CD1c-positive myeloid dendritic cell (primary cell): ENCODE data around the gene ZCCHC24.
A peak's percentile ranks its signal among the peaks of the same experiment; 100 is the strongest.

Experiments
- DNase-seq: peaks from one replicate; pipeline ENCODE4 v3.0.0-alpha.2; 2016; ENCODE audit errors: extremely low spot score

Gene ZCCHC24

GRCh38 chr10:79446758-79447084 is 1.3 kb upstream of the ZCCHC24 start:
- DNase-seq = no peak

- peak; percentile 8 for DNase-seq
Measured at GRCh38 chr10:79445977-79446757, 743 bp upstream of the ZCCHC24 start.

DNA sequence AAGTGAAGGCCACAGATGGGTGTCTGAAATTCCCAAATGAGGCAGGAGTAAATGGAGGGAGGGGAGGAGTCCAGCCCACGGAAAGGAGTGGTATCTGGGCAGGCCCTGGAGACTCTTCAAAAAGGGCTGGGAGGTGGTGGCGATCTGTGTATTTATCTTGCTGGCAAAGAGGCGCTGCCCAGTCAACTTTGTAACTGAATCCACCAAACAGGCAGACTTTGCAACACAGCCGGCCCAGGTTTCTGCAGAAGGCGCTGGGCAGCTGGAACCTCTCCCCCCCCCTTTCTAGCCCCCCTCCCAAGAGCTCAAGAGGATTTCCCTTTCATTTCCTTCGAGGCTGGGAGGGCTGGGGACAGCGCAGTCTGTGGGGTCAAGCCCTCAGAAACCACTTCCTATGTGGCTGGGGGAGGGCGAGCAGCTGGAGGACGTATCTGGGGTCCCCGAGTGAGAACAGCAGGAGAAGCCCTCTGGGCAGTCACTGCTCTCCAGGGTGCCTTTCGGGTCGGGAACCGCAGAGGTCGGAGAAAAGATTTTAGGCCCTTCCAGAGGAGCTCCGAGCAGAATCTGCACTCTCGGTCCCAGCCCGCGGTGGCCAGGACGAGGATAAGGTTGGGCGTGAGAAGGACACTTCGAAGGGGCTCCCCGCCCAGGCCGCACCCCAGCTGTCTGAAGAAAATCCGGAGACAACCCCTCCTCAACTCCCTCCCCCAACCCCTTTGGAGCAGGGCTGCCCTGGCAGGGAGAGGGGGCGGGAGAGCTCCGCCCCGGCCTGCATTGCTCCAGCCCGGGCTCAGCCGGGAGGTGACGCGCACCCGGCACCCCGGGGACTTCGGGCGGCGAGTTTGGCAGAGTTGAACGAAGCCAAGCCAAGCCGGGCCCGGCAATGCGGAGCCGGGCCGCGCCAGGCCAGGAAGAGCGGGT is 965 bp downstream of the ZCCHC24 start:
- DNase-seq = peak; percentile 69

GRCh38 chr10:79443338-79444198 is 1.9 kb downstream of the ZCCHC24 start:
- peak; percentile 44 for DNase-seq

GRCh38 chr10:79442171-79443040 is 3.0 kb downstream of the ZCCHC24 start:
- no peak for DNase-seq

DNA sequence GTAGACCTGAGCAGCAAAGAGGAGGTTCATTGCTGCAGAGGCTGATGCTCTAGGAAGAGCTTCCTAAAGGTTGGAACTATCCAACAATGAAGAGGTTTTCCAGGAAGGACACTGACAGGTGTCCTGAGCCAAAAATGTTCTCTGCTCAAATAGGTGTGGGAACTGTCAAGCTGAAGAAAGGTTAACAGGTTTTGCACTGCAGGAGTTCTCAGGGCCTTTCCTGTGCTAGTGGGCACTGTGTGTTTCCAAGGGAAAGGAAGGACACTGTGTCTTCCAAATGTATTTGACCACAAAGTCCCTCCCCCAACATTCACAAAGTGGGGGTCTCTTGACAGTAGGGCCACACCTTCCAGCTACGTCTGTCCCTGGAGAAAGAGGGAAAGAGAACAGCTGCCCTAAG is 4.0 kb downstream of the ZCCHC24 start:
- DNase-seq = no peak

GRCh38 chr10:79440281-79440680 is 5.1 kb downstream of the ZCCHC24 start:
- no peak for DNase-seq

DNA sequence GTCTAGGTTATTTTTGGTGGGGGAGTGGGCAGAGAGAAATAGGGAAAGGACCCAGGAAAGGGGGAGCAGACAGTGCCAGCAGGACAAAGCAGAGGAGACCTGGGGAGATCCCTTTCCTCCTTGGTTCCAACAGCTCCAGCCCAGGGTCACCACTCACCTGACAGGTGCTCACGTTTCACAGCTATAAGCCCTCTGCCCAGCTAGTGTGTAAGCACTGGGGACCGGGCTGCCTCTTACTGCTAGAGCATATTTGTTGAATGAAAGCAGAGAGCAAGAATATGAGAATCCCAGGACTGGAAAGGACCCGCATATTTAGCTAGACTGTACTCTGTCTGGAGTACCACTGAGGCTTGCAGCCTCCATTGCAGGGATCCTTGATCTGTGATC is 6.7 kb downstream of the ZCCHC24 start:
- no peak for DNase-seq

DNA sequence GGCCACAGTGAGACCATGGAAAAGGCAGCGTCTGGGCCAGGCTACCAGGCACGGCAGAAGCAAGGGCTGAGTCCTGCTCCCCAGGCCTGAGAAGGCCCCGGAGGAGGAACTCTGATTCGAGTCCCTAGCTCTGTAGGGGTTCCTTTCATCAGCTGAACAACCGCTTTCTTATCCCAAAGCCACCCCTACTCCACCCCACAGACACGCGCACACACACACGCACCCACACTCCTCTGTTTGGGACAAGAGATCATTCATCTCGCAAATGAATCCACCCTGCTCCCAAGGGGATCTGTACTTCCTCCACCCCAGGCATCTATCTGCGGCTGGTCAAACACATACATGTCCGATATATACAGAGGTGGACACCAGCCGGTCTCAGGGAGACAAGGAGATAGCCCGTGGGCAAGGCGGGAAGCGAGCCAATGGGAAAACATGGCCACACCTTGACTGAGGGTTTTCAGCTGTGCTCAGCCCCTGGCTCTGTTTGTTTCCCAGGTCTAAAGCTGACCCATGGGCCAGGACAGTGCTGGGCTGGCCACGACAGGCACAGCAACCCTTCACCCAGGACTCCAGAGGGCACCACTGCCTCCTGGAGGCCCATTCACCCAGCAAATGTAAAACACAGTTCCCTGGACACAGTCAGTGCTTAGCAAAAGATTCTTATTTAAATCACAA is 7.3 kb downstream of the ZCCHC24 start:
- no peak for DNase-seq

DNA sequence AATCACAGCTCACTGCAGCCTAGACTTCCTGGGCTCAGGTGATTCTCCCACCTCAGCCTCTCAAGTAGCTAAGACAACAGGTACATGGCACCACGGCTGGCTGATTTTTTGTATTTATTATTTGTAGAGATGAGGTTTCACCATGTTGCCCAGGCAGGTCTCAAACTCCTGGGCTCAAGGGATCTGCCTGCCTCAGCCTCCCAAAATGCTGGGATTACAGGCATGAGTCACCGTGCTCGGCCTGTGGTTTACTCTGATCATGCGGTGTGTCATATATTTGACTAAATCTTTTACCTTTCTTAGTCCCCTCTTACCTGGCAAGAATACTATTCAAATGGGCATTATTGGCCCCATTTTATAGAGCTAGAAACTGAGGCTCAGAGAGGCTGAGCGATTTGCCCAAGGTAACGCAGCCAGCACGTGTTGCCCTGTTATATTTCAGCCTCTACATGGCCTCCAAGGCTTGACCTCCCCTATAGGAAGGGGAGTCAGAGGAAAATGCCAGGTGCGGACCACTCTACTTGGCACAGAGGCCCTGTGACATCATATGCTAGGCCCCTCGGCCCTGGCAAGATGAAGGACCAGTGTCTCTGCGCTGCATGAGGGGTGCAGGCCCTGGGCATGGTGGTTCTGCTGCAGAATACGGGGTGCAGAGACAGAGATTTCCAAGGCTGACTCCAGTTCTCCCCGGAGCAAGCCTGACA is 8.2 kb downstream of the ZCCHC24 start:
- no peak for DNase-seq

DNA sequence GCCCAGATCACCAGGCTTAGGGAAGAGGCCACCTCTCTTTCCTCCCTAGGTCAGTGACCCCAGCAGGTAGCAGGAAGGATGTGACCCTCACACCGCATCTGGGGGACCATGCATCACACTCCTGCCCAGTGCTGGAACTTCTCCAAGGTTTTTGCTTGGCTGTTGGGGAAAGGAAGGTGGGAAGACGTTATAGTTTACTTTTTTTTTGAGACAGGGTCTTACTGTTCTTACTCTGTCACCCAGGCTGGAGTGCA is 8.6 kb downstream of the ZCCHC24 start:
- no peak for DNase-seq

GRCh38 chr10:79436066-79436849 is 9.2 kb downstream of the ZCCHC24 start:
- no peak for DNase-seq

- DNase-seq = peak; percentile 18
Measured at GRCh38 chr10:79435271-79436065, 10.0 kb downstream of the ZCCHC24 start.

DNA sequence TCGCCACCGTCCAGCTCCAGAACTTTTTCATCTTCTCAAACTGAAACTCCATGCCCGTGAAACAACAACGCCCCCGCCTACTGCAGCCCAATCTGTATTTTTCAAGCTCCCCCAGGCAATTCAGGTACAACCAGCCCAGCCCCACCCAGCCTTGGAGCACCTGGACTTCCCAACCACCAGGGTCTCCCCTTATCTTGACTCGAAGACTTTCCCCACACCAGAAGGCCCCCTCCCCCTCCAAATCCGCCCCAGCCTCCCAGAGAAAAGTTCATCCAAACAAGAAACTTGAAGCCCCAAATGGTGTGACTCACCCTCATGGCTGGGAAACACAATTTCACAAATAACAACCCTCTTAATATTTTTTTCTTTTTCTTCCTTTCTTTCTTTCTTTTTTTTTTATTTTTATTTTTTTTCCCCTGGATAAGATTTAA is 10.6 kb downstream of the ZCCHC24 start:
- no peak for DNase-seq

GRCh38 chr10:79434223-79434687 is 11.2 kb downstream of the ZCCHC24 start:
- no peak for DNase-seq

GRCh38 chr10:79433324-79434222 is 11.9 kb downstream of the ZCCHC24 start:
- no peak for DNase-seq
